ENCODE data around the gene KRT10.
"Not testable (repeated sequence)": the region's sequence is repeated elsewhere in the genome, so short reads cannot be mapped to it uniquely, and the experiment has no call there.

Gene KRT10

DNA sequence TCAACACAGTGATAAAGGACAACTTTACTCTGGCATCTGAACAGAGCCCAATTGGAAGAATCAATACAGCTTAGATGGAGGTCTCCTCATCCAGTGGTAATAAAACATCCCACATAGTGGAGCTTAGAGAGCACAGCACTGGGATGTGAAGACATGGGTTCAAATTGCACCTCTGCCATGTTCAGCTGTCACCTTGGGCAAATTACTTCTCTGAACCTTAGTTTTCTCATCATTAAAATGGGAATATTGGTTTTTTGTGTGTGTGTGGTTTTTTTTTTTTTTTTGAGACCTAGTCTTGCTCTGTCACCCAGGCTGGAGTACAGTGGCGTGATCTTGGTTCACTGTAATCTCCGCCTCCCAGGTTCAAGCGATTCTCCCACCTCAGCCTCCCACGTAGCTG lies 13.6 kb upstream of the KRT10 start:
- DNase-seq (ENCODE audit: insufficient read length, low spot score) (no peak), FAIRE-seq (peak; percentile 26)

DNA sequence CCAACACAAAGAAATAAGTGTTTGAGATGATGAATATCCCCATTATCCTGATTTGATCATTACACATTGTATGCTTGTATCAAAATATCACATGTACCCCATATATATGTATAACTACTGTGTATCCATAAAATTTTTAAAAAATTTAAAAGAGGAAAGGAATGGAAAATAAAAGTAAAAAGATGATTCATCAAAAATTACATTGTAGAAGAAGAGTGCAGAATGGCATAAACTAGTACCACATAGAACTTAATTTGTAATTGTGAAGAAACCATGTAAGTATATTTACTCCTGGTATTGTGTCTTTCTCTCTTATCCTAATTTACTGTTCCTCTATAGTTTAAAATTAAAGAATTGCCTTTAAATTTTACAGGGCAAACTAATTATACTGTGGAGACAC lies 11.5 kb upstream of the KRT10 start:
- DNase-seq (ENCODE audit: insufficient read length, low spot score) (no peak), FAIRE-seq (no peak)

DNA sequence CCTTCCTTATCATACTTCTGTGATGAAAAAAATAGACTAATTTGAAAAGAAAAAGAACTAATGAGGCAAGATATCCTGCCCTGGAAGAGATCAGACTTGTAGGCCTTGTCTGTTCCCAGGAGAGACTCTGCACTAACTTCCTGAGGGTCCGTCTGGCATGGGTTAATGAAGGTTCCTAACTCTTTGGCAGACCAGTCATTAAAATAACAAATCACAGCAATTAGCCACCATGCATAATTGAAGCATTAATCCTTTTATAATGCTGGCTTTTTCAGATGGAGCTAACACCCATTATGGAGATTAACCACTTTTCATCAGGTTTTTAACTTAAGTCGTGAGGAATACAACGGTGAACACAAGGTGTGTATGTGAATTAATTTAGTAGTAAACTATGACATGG lies 10.4 kb upstream of the KRT10 start:
- FAIRE-seq (no peak), DNase-seq (ENCODE audit: insufficient read length, low spot score) (no peak)

DNA sequence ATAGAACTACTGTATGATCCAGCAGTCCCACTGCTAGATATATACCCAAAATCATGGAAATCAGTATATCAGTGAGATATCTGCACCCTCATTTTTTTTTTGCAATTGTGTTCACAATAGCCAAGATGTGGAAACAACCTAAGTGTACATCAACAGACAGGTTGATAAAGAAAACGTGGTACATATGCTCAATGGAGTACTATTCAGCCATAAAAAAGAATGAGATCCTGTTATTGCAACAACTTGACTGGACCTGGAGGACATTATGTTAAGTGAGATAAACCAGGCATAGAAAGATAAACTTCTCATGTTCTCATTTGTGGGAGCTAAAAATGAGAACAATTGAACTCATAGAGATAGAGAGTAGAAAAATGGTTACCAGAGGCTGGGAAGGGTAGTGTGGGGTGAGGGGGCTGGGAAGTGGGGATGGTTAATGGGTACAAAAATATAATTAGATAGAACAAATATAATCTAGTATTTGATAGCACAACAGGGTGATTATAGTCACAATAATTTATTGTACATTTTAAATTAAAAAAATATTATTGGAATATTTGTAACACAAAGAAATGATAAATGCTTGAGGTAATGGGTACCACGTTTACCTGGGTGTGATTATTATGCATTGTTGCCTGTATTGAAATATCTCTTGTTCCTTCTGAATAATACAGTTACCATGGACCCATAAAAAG lies 7.8 kb upstream of the KRT10 start:
- FAIRE-seq (no peak), DNase-seq (ENCODE audit: insufficient read length, low spot score) (no peak)

DNA sequence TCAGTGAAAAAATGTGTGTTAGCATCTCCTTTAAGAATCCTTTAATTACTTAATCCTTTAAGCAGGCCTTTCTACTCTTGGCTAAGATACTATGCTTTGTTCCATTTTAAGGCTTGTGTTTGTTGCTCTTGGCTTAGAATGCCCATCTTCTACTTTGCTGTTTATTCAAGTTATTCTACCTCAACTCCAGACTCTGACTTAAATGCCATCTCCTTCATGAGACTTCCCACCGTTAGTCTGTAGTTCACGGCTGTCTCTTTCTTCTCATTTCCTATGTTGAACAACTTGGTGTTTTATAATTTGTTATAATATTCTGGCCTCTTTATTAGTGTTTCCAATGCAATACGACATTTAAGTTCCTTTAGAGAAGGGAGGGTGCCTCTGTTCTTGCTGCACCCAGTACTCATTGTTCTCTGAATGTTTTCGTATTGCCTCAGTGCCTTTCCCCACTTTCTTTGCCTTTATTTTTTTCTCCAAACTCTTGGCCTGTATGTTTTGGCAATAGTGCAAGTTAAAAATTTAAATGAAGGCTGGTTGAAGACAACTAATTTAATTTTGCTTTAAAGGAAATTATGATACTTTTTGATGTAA lies 6.1 kb upstream of the KRT10 start:
- FAIRE-seq: no peak

DNA sequence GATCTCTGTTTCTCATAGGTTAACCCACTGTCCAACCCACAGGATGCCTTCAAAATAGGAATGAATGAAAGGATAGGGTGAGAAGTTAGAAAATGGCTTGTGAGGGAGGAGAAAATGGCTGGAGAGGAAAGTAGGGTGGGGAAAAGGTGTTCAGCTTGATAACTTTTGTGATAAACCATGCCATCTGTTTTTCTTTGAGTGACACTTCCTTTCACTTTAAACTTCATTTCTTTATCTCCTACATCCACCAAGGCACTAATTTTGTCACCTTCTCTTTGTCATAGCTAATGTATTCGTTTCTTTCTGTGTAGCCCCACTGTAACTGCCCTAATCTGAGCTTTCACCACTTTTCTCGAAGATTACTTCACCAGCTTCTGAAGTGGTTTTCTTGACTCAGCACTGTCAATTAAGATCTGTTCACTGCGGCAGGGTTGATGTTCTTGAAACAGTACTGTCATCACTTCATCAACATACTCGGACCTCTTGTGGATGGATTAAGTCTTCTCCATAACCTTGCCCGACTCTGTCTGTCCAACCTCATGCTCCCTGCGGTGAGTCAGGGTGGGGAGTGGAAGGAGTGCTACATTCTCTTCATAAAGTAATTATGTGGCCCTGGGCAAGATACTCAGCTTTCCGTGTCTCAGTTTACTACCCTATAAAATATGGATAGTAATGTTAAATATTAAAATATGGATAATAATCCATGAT lies 5.5 kb upstream of the KRT10 start:
- no peak for DNase-seq (ENCODE audit: insufficient read length, low spot score)
- no peak for FAIRE-seq

More for the DNA sequence above, 6.1 kb upstream of the KRT10 start:
- no peak for DNase-seq (ENCODE audit: insufficient read length, low spot score)

DNA sequence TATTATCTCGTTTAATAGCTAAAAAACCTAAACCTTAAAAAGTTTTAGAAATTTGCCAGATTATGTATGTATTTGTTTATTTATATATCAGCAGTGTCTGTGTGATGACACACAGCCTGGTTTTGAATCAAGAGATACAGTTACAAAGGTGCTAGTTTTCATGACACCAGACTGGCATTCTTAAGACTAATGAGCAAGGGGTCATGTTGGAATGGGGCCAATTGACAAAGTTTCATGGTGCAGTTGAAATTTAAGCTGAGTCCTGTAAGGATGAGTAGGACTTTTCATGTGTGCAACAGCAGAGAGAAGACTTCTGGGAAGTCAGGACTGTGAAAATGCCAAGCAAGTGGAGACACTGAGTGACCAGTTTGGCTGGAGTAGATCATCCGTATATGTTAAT lies 3.2 kb upstream of the KRT10 start:
- DNase-seq (ENCODE audit: insufficient read length, low spot score): no peak

GRCh38 chr17:40824015-40824832 lies 1.8 kb upstream of the KRT10 start:
- FAIRE-seq (no peak), DNase-seq (ENCODE audit: insufficient read length, low spot score) (no peak)

More for the DNA sequence above, 3.2 kb upstream of the KRT10 start:
- no peak for FAIRE-seq

DNA sequence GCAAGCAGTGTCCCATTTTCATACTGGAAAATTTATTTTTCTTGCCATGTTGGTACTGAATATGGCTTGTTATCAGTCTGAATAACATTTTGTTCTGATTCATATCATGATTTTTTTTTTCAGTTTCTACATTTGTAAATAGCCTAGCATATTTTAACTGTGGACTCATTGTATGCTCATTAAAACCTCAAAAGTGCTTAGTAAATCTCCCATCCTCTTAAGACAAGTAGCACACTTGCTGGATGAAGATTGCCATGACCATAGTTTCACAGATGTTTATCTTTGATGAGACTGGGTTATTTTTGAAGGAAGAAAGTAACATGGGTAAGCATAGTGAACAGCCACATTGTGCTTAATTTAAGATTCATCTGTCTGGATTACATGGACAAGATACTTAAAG lies 878 bp downstream of the KRT10 start:
- FAIRE-seq (no peak), DNase-seq (ENCODE audit: insufficient read length, low spot score) (no peak)

DNA sequence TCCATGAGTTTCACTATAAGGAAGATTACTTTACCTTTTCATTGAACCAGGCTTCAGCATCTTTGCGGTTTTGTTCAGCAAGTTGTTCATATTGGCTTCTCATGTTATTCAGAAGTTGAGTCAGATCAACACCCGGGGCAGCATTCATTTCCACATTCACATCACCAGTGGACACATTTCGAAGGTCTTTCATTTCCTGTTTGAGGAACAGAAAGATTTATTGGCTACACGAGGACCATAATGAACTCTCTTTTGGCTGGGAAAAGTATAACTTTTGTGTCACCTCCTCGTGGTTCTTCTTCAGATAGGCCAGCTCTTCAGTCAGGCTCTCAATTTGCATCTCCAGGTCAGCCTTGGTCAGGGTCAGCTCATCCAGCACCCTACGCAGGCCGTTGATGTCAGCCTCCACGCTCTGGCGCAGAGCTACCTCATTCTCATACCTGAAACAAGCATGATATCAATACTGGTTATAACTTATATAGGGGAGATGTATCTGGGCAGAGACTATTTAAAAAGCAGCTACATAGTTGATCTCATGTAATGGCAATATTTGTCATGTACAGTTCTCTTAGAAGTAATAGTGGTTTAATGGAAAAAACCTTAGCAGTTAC lies 2.1 kb downstream of the KRT10 start:
- DNase-seq (ENCODE audit: insufficient read length, low spot score) (no peak), FAIRE-seq (no peak)

DNA sequence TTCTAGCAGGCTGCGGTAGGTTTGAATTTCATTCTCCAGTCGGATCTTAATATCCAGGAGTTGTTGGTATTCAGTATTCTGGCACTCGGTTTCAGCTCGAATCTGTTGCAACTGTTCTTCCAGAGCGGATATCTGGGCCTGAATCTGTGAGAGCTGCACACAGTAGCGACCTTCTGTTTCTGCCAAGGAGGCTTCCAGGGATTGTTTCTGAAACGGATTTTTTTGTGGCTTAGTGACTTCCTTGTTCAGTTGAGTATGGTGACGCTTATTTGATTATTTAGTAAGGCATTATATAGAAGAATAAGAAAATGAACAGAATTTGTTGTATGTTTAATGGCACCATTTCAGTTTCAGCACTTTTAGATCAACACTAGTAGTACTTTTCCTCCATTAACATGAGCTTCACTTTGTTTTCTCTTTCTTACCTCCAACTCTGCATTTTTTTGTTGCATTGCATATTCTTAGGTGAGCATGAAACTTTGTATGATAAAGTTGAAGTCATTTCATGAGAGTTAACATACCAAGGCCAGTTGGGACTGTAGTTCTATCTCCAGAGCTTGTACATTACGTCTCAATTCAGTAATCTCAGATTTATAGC lies 2.8 kb downstream of the KRT10 start:
- DNase-seq (ENCODE audit: insufficient read length, low spot score): no peak

GRCh38 chr17:40818733-40819527 lies 3.5 kb downstream of the KRT10 start:
- DNase-seq (ENCODE audit: insufficient read length, low spot score): peak; percentile 57
- no peak for FAIRE-seq

More for the DNA sequence above, 2.8 kb downstream of the KRT10 start:
- peak; percentile 61 for FAIRE-seq

DNA sequence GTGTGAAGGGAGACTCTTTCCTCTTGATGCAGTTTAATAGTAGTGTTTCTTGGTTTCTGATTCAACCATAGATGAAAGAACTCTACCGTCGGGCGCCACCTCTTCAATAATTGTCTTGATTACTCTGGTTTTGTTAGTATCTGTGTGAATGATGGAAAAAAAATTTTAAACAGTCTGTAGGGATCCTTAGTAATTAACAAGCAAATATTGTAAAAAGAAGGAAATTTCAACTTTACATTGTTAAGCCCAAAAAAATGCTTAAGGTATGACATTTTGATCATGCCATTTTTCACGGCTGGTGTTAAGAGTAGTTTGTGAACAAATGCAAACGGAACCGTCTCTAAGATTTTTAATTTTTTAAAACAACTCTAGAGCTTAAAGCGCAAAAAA lies 4.1 kb downstream of the KRT10 start:
- DNase-seq (ENCODE audit: insufficient read length, low spot score) (no peak), FAIRE-seq (no peak)

DNA sequence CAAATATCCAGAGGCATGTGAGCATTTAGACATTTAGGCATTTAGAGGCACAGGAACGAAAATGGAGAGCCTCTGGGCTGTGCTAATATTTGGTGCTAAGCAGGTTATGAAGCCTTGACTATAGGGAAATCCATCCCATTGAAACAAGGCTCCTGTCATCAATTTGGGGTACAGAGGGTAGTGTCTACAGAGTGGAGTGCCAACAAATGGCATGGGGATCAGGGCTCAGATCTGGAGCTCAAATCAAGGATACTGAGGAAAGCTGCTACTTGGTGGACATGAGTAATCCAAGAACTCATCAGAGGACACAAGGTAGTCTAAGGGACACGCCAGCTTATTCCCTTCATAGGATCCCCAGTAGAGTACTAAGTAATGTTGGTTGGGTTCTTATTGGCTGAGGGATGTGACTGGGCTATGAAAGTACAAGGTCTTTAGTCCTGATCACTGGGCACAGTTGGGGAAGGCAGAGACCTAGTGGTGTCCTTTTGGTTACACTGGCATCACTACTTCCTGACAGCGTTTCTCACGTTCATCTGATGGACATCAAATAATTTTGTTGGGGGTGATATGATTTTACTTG lies 5.2 kb downstream of the KRT10 start:
- DNase-seq (ENCODE audit: insufficient read length, low spot score): no peak
- FAIRE-seq: no peak

DNA sequence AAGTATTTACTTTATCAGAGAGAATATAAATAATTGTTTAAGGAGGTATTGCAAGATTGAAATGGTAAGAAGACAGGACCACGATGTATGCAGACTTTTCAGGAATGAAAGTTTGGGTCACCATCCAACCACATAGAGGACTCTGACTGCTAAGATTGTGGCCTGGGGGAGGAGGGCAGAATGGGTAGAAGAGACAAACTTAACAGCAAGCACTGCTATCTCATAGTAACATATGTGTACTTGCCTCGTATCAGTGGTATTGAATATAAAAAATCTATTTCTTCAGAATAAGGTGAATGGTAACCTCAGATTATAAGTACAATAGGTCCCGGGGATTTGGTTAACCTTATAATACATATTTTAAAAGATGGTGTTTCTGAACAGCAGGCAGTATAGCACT lies 5.8 kb downstream of the KRT10 start:
- FAIRE-seq (no peak), DNase-seq (ENCODE audit: insufficient read length, low spot score) (no peak)

DNA sequence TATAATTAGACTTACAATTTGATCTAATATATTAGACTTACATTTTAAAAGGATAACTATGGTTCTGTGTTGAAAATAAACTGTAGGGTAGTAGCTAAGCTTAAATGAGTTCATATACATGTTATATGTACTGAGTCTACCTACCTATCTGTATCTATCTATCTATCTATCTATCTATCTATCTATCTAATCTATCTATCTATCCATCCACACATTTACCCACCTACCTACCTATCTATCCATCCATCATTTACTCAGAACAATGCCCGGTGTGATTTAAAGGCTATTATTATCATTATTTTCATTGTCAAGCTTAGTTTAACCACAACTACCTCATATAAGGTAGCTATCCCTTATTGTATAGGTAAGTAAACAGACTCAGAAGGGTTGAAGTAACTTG lies 7.0 kb downstream of the KRT10 start:
- no peak for DNase-seq (ENCODE audit: insufficient read length, low spot score)
- FAIRE-seq: no peak

- DNase-seq (ENCODE audit: insufficient read length, low spot score); FAIRE-seq: not testable (repeated sequence)
These were observed 7.8 kb downstream of the KRT10 start for GRCh38 chr17:40814657-40815056.

- no peak for DNase-seq (ENCODE audit: insufficient read length, low spot score)
- FAIRE-seq: no peak
These were observed 8.6 kb downstream of the KRT10 start for GRCh38 chr17:40813804-40814203.

DNA sequence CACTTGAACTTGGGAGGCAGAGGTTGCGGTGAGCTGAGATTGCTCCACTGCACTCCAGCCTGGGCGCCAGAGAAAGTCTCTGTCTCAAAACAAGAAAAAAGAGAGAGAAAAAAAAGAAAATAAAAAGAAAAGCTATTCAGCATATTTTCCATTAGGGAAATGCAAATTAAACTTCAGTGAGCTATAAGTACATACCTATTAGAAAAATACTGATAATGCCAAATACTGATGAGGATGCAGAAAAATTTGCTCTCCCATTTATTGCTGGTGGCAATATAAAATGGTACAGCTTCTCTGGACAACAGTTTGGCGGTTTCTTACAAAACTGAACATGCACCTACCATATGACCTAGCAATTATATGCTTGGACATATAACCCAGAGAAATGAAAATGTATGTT lies 9.8 kb downstream of the KRT10 start:
- FAIRE-seq: no peak
- no peak for DNase-seq (ENCODE audit: insufficient read length, low spot score)
